Neural progenitor cell (in vitro differentiated cells): ENCODE data around the gene SLC16A4. TPM values are rescaled to one million over a fixed set of nuclear protein-coding genes. Genes with fewer than 3 reads are reported as not detected.

Experiments
- DNase-seq: peaks from one replicate; pipeline ENCODE4 v3.0.0-alpha.2; 2016; ENCODE audit warnings: low spot score
- H2AFZ ChIP-seq: fragments of 200-600 bp; sonication (generic); replicated peaks from 2 replicates; pipeline ENCODE4 v1.6.1; 2016; ENCODE audit warnings: antibody characterized with exemption
- H3F3A ChIP-seq: fragments of 200-600 bp; sonication (generic); 2 replicates; pipeline ENCODE4 v1.6.1; 2016; ENCODE audit warnings: antibody characterized with exemption, low read depth
- H3K27ac ChIP-seq: fragments of 200-600 bp; sonication (generic); 2 replicates; pipeline ENCODE4 v1.5.1; 2016; ENCODE audit warnings: mild to moderate bottlenecking
- H3K27me3 ChIP-seq: fragments of 200-600 bp; sonication (generic); 2 replicates; pipeline ENCODE4 v1.6.1; 2016; ENCODE audit warnings: mild to moderate bottlenecking, moderate library complexity
- H3K36me3 ChIP-seq: fragments of 200-600 bp; sonication (generic); 2 replicates; pipeline ENCODE4 v1.5.1; 2016
- H3K4me1 ChIP-seq: fragments of 200-600 bp; sonication (generic); 2 replicates; pipeline ENCODE4 v1.6.1; 2016; ENCODE audit warnings: mixed run types
- H3K4me2 ChIP-seq: fragments of 200-600 bp; sonication (generic); 2 replicates; pipeline ENCODE4 v1.6.1; 2016
- H3K4me3 ChIP-seq: fragments of 200-600 bp; sonication (generic); 2 replicates; pipeline ENCODE4 v1.5.1; 2016
- H3K79me2 ChIP-seq: fragments of 200-600 bp; sonication (generic); 2 replicates; pipeline ENCODE4 v1.6.1; 2016; ENCODE audit warnings: low read depth
- H3K9ac ChIP-seq: fragments of 200-600 bp; sonication (generic); 2 replicates; pipeline ENCODE4 v1.6.1; 2016
- H3K9me3 ChIP-seq: fragments of 200-600 bp; sonication (generic); 2 replicates; pipeline ENCODE4 v1.5.1; 2016; ENCODE audit warnings: low read depth
- H4K20me1 ChIP-seq: fragments of 200-600 bp; sonication (generic); 2 replicates; pipeline ENCODE4 v1.6.1; 2016; ENCODE audit warnings: low read depth
- H3K27ac Mint-ChIP-seq: 3 replicates; pipeline ENCODE4 v1.8.0; 2021; ENCODE audit warnings: mixed read lengths
- H3K27me3 Mint-ChIP-seq: 2 replicates; pipeline ENCODE4 v1.8.0; 2022; ENCODE audit warnings: low read depth, mild to moderate bottlenecking, inconsistent platforms, moderate library complexity, mixed read lengths; ENCODE audit not compliant: insufficient read depth
- H3K36me3 Mint-ChIP-seq: 3 replicates; pipeline ENCODE4 v1.8.0; 2021; ENCODE audit warnings: mixed read lengths
- H3K4me1 Mint-ChIP-seq: 3 replicates; pipeline ENCODE4 v1.8.0; 2021; ENCODE audit warnings: mixed read lengths
- H3K4me3 Mint-ChIP-seq: 3 replicates; pipeline ENCODE4 v1.8.0; 2021; ENCODE audit warnings: mild to moderate bottlenecking, moderate library complexity, mixed read lengths
- H3K9me3 Mint-ChIP-seq: 3 replicates; pipeline ENCODE4 v1.8.0; 2020; ENCODE audit warnings: mixed read lengths
- EZH2 ChIP-seq: fragments of 200-600 bp; sonication (generic); IDR thresholded peaks from 2 replicates; pipeline ENCODE4 v1.6.1; 2017; ENCODE audit warnings: antibody characterized with exemption, mild to moderate bottlenecking, moderate library complexity
- EZH2phosphoT487 ChIP-seq: fragments of 200-600 bp; sonication (generic); IDR thresholded peaks from 2 replicates; pipeline ENCODE4 v1.6.1; 2017; ENCODE audit warnings: antibody characterized with exemption
- total RNA-seq: library from RNA; depleted of rRNA; stranded (reverse); fragments of >200 nt; gene quantifications from 2 replicates; pipeline ENCODE4 v1.2.3, GENCODE V29; 2015; ENCODE audit warnings: low replicate concordance
- TF ChIP-seq, protein P1 (sequence below): fragments of 200-600 bp; sonication (generic); IDR thresholded peaks from 2 replicates; pipeline ENCODE4 v1.5.1; 2017; ENCODE audit warnings: antibody characterized with exemption, mild to moderate bottlenecking

Gene SLC16A4
- total RNA-seq, 1 donor from 2014 or later = 0.56 TPM

DNA sequence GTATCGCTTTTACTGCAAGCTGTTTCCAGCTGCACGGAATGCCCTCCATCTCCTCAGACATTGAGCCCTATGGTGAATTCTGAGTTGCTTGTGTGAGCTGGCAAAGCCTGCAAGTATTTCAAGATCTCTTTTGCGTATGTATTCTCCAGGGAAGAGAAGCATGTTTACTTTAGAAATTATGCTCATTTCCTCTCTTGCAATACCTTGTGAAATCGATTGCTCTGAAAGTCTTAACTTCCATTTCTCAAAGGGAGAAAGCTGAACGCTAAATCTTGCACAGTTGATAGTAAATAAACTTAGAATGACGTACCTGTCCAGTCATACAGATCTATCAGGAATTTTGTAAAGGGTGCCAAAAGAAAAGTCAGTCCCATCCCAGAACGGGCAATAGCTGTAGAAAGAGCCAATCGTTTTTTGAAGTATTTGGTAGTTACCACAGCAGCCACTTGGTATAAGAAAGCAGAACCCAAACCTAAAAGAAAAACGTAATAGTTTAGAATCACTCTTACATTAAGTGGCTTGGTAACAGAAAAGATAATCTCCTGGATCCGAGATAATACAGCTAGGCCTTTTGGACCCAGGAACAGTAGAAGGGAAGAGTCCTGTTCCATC, 10.0 kb downstream of the SLC16A4 start:
- no peak overlapping the region for H3K9ac ChIP-seq
- H3K36me3 ChIP-seq = peaks cover 4% of the 10 kb centered on the region
- no peaks in the 10 kb centered on the region for H3K27me3 ChIP-seq
- H3K9me3 ChIP-seq = no peaks in the 10 kb centered on the region
- no peaks in the 10 kb centered on the region for H3K4me1 Mint-ChIP-seq
- H3K27ac ChIP-seq = no peak overlapping the region
- no peak for DNase-seq
- H3K4me1 ChIP-seq = no peaks in the 10 kb centered on the region
- no peak overlapping the region for H2AFZ ChIP-seq
- peaks cover 15% of the 10 kb centered on the region for H3K36me3 Mint-ChIP-seq
- H3K27me3 Mint-ChIP-seq = no peaks in the 10 kb centered on the region
- TF ChIP-seq EZH2 = no peak
- H4K20me1 ChIP-seq = no peaks in the 10 kb centered on the region
- H3F3A ChIP-seq = no peaks in the 10 kb centered on the region
- no peak overlapping the region for H3K4me2 ChIP-seq
- H3K9me3 Mint-ChIP-seq = no peaks in the 10 kb centered on the region
- no peaks in the 10 kb centered on the region for H3K79me2 ChIP-seq
- no peak overlapping the region for H3K4me3 Mint-ChIP-seq
- H3K4me3 ChIP-seq = no peak overlapping the region
- H3K27ac Mint-ChIP-seq = no peak overlapping the region

- Histone ChIP-seq H3K4me1 (no peaks in the 10 kb centered on the region), H3K36me3 (peaks cover 19% of the 10 kb centered on the region), H3K79me2 (peaks cover 15% of the 10 kb centered on the region), H3K27me3 (no peaks in the 10 kb centered on the region), H3K27ac (no peak overlapping the region), H3K4me3 (no peak overlapping the region), H3F3A (no peaks in the 10 kb centered on the region), H3K9me3 (no peaks in the 10 kb centered on the region), H4K20me1 (peaks cover 6% of the 10 kb centered on the region), H3K4me2 (no peak overlapping the region), H3K9ac (no peak overlapping the region), H2AFZ (no peak overlapping the region)
- Mint-ChIP-seq H3K4me1 (no peaks in the 10 kb centered on the region), H3K27ac (no peak overlapping the region), H3K36me3 (peaks cover 22% of the 10 kb centered on the region), H3K4me3 (no peak overlapping the region), H3K9me3 (no peaks in the 10 kb centered on the region), H3K27me3 (no peaks in the 10 kb centered on the region)
- no peak for DNase-seq
- TF ChIP-seq, protein P1, sequence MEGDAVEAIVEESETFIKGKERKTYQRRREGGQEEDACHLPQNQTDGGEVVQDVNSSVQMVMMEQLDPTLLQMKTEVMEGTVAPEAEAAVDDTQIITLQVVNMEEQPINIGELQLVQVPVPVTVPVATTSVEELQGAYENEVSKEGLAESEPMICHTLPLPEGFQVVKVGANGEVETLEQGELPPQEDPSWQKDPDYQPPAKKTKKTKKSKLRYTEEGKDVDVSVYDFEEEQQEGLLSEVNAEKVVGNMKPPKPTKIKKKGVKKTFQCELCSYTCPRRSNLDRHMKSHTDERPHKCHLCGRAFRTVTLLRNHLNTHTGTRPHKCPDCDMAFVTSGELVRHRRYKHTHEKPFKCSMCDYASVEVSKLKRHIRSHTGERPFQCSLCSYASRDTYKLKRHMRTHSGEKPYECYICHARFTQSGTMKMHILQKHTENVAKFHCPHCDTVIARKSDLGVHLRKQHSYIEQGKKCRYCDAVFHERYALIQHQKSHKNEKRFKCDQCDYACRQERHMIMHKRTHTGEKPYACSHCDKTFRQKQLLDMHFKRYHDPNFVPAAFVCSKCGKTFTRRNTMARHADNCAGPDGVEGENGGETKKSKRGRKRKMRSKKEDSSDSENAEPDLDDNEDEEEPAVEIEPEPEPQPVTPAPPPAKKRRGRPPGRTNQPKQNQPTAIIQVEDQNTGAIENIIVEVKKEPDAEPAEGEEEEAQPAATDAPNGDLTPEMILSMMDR = no peak
Measured at GRCh38 chr1:110375490-110375889, 15.3 kb downstream of the SLC16A4 start.

DNA sequence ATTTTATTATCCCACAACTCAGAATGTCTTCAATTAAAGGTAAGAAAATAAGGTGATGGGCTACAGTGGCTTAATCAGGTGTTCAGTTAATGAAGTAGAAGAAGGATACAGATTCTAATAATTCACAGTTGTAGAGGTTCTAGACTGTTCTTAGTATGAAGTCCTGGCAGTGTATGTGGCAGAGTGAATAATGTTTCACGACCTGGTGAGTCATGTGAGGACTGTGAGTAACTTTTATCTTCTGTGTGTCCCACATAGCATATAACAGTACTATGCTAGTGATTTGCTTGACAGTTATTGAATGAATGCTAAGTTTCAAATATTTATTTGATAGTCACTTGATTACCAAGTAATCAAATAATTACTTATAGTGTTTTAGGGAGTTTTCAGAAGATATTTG, 20.0 kb downstream of the SLC16A4 start:
- H3K27me3 Mint-ChIP-seq = no peaks in the 10 kb centered on the region
- no peaks in the 10 kb centered on the region for H3K4me1 ChIP-seq
- H3K36me3 ChIP-seq = peaks cover 15% of the 10 kb centered on the region
- H3K36me3 Mint-ChIP-seq = peaks cover 7% of the 10 kb centered on the region
- no peaks in the 10 kb centered on the region for H3K27me3 ChIP-seq
- H3K4me3 Mint-ChIP-seq = no peak overlapping the region
- TF ChIP-seq, protein P1 = no peak
- no peak for TF ChIP-seq EZH2phosphoT487
- TF ChIP-seq EZH2 = no peak
- H4K20me1 ChIP-seq = peaks cover 21% of the 10 kb centered on the region
- no peak overlapping the region for H3K4me3 ChIP-seq
- no peak overlapping the region for H3K4me2 ChIP-seq
- H3F3A ChIP-seq = no peaks in the 10 kb centered on the region
- no peaks in the 10 kb centered on the region for H3K4me1 Mint-ChIP-seq
- H3K9me3 Mint-ChIP-seq = no peaks in the 10 kb centered on the region
- no peak overlapping the region for H3K27ac Mint-ChIP-seq
- H3K9ac ChIP-seq = no peak overlapping the region
- DNase-seq = no peak
- H3K79me2 ChIP-seq = peaks cover 56% of the 10 kb centered on the region
- no peak overlapping the region for H2AFZ ChIP-seq
- H3K27ac ChIP-seq = no peak overlapping the region
- no peaks in the 10 kb centered on the region for H3K9me3 ChIP-seq

GRCh38 chr1:110364221-110364620, 26.6 kb downstream of the SLC16A4 start:
- no peak overlapping the region for H3K9ac ChIP-seq
- no peak overlapping the region for H3K4me3 ChIP-seq
- H3F3A ChIP-seq = no peaks in the 10 kb centered on the region
- H3K4me1 ChIP-seq = no peaks in the 10 kb centered on the region
- peaks cover 22% of the 10 kb centered on the region for H3K36me3 Mint-ChIP-seq
- DNase-seq = no peak
- H3K9me3 Mint-ChIP-seq = no peaks in the 10 kb centered on the region
- peaks cover 93% of the 10 kb centered on the region for H3K79me2 ChIP-seq
- H3K9me3 ChIP-seq = no peaks in the 10 kb centered on the region
- no peak overlapping the region for H2AFZ ChIP-seq
- H3K27ac Mint-ChIP-seq = no peak overlapping the region
- no peaks in the 10 kb centered on the region for H3K27me3 ChIP-seq
- H3K4me2 ChIP-seq = no peak overlapping the region
- H3K4me3 Mint-ChIP-seq = no peak overlapping the region
- TF ChIP-seq, protein P1 = no peak
- TF ChIP-seq EZH2 (no peak), EZH2phosphoT487 (no peak)
- peaks cover 30% of the 10 kb centered on the region for H4K20me1 ChIP-seq
- peaks cover 3% of the 10 kb centered on the region for H3K27me3 Mint-ChIP-seq
- peaks cover 11% of the 10 kb centered on the region for H3K36me3 ChIP-seq
- no peaks in the 10 kb centered on the region for H3K4me1 Mint-ChIP-seq
- H3K27ac ChIP-seq = no peak overlapping the region
